Mesendoderm (in vitro differentiated cells): ENCODE data around the gene RAB6A. TPM values are rescaled to one million over a fixed set of nuclear protein-coding genes. Genes with fewer than 3 reads are reported as not detected.

Experiments
- DNase-seq: peaks from one replicate; pipeline ENCODE4 v3.0.0; 2013
- H2AK5ac ChIP-seq: 2 replicates; pipeline ENCODE4 v1.6.1; 2013; ENCODE audit warnings: low read length, inconsistent platforms
- H2BK120ac ChIP-seq: 2 replicates; pipeline ENCODE4 v1.6.1; 2013; ENCODE audit warnings: low read depth, mild to moderate bottlenecking, low read length, moderate library complexity, mixed read lengths
- H2BK15ac ChIP-seq: replicated peaks from 2 replicates; pipeline ENCODE4 v1.6.1; 2013; ENCODE audit warnings: low read depth, mild to moderate bottlenecking, moderate library complexity
- H2BK5ac ChIP-seq: 2 replicates; pipeline ENCODE4 v1.6.1; 2013; ENCODE audit warnings: low read length, inconsistent platforms
- H3K18ac ChIP-seq: 2 replicates; pipeline ENCODE4 v1.6.1; 2013; ENCODE audit warnings: mild to moderate bottlenecking, low read length, mixed read lengths
- H3K23ac ChIP-seq: one replicate; pipeline ENCODE4 v1.6.1; 2013; ENCODE audit warnings: low read length
- H3K27ac ChIP-seq: 2 replicates; pipeline ENCODE4 v1.5.1; 2013; ENCODE audit warnings: low read depth, mild to moderate bottlenecking, inconsistent platforms, low read length, moderate library complexity
- H3K27me3 ChIP-seq: 2 replicates; pipeline ENCODE4 v1.6.1; 2013; ENCODE audit warnings: low read length, control low read depth, mild to moderate bottlenecking, inconsistent platforms; ENCODE audit not compliant: insufficient read depth, poor library complexity
- H3K36me3 ChIP-seq: 2 replicates; pipeline ENCODE4 v1.6.1; 2013; ENCODE audit warnings: low read length, inconsistent platforms; ENCODE audit not compliant: control insufficient read depth, insufficient read depth
- H3K4ac ChIP-seq: one replicate; pipeline ENCODE4 v1.6.1; 2013; ENCODE audit warnings: low read depth, mild to moderate bottlenecking, low read length, moderate library complexity
- H3K4me1 ChIP-seq: 2 replicates; pipeline ENCODE4 v1.6.1; 2013; ENCODE audit warnings: low read depth, low read length, inconsistent platforms; ENCODE audit not compliant: control insufficient read depth
- H3K4me2 ChIP-seq: 2 replicates; pipeline ENCODE4 v1.6.1; 2013; ENCODE audit warnings: low read length
- H3K4me3 ChIP-seq: 2 replicates; pipeline ENCODE4 v1.5.1; 2013; ENCODE audit warnings: mild to moderate bottlenecking, low read length
- H3K56ac ChIP-seq: one replicate; pipeline ENCODE4 v1.6.1; 2013; ENCODE audit warnings: low read length
- H3K79me1 ChIP-seq: 2 replicates; pipeline ENCODE4 v1.6.1; 2013; ENCODE audit warnings: low read length, inconsistent platforms
- H3K79me2 ChIP-seq: 2 replicates; pipeline ENCODE4 v1.6.1; 2013; ENCODE audit warnings: mild to moderate bottlenecking, low read length; ENCODE audit not compliant: control insufficient read depth, insufficient read depth
- H3K9ac ChIP-seq: 2 replicates; pipeline ENCODE4 v1.6.1; 2013; ENCODE audit warnings: low read length, inconsistent platforms
- H4K5ac ChIP-seq: one replicate; pipeline ENCODE4 v1.6.1; 2013; ENCODE audit warnings: low read length
- H4K8ac ChIP-seq: one replicate; pipeline ENCODE4 v1.6.1; 2013; ENCODE audit warnings: low read depth, mild to moderate bottlenecking, control low read depth, low read length, moderate library complexity
- WGBS: extraction: QIAGEN DNeasy Blood & Tissue Kit; methylation state at CpG from one replicate; pipeline ENCODE4 v1.1.7; 2013; ENCODE audit warnings: low lambda C conversion rate, missing lambda C conversion rate; ENCODE audit not compliant: insufficient coverage; ENCODE audit errors: extremely low coverage; 5-methylcytosine and 5-hydroxymethylcytosine counted together
- polyA plus RNA-seq, 2 experiments: library from polyadenylated mRNA; stranded (reverse); fragments of 200-250 nt; gene quantifications; one replicate each; pipeline ENCODE4 v1.2.3, GENCODE V29; 2013

RAB6A gene
- polyA plus RNA-seq (2013, experiment 1 of 2), result 65.0 TPM
- 63.8 TPM for polyA plus RNA-seq (2013, experiment 2 of 2)

- Histone ChIP-seq H2AK5ac (no peak within 1 kb of the TSS), H3K4me1 (peaks cover 2% of the 10 kb centered on the region), H3K4ac (peak within 1 kb of the TSS; percentile 43), H3K79me2 (peaks cover 37% of the 10 kb centered on the region), H4K5ac (peak within 1 kb of the TSS; percentile 26), H4K8ac (no peak within 1 kb of the TSS), H3K27me3 (no peaks in the 10 kb centered on the region), H3K4me3 (peak within 1 kb of the TSS; percentile 91), H3K56ac (peak within 1 kb of the TSS; percentile 98), H3K9ac (peak within 1 kb of the TSS; percentile 82), H2BK15ac (no peak within 1 kb of the TSS), H3K79me1 (peaks cover 4% of the 10 kb centered on the region), H3K23ac (peak within 1 kb of the TSS; percentile 90), H2BK120ac (no peak within 1 kb of the TSS), H3K18ac (peak within 1 kb of the TSS; percentile 34), H3K4me2 (peak within 1 kb of the TSS; percentile 39), H3K27ac (peak within 1 kb of the TSS; percentile 92), H2BK5ac (peak within 1 kb of the TSS; percentile 78), H3K36me3 (no peaks in the 10 kb centered on the region)
- DNase-seq, result peak; percentile 100
- no CpG with 5 or more reads among the region's 74 CpGs for WGBS
These were observed at the start of gene RAB6A for GRCh38 chr11:73760679-73761402. TSS of gene RAB6A (minus strand) at chr11:73761074. CDS start at chr11:73760635, 439 bp downstream.

- no peak overlapping the region for H2BK120ac ChIP-seq
- no peaks in the 10 kb centered on the region for H3K27me3 ChIP-seq
- no peak for DNase-seq
- no peak overlapping the region for H3K4ac ChIP-seq
- no peak overlapping the region for H3K9ac ChIP-seq
- no peak overlapping the region for H4K5ac ChIP-seq
- no peak overlapping the region for H3K4me2 ChIP-seq
- no peaks in the 10 kb centered on the region for H3K36me3 ChIP-seq
- no peak overlapping the region for H3K27ac ChIP-seq
- H3K79me2 ChIP-seq, result no peaks in the 10 kb centered on the region
- no peak overlapping the region for H2AK5ac ChIP-seq
- no peak overlapping the region for H3K4me3 ChIP-seq
- no peaks in the 10 kb centered on the region for H3K4me1 ChIP-seq
- H3K18ac ChIP-seq, result no peak overlapping the region
- H3K23ac ChIP-seq, result no peak overlapping the region
- peaks cover 1% of the 10 kb centered on the region for H3K79me1 ChIP-seq
- WGBS, result no CpG with 5 or more reads among the region's 1 CpG
- H2BK5ac ChIP-seq, result no peak overlapping the region
- H2BK15ac ChIP-seq, result no peak overlapping the region
- no peak overlapping the region for H4K8ac ChIP-seq
- H3K56ac ChIP-seq, result no peak overlapping the region
These were observed 49.8 kb upstream of the RAB6A start for GRCh38 chr11:73810637-73811036.

GRCh38 chr11:73808052-73808451 lies 47.2 kb upstream of the RAB6A start:
- Histone ChIP-seq H3K79me1 (peaks cover 1% of the 10 kb centered on the region), H4K5ac (no peak overlapping the region), H3K36me3 (no peaks in the 10 kb centered on the region), H3K9ac (no peak overlapping the region), H2BK5ac (no peak overlapping the region), H2BK15ac (no peak overlapping the region), H3K27me3 (no peaks in the 10 kb centered on the region), H3K27ac (no peak overlapping the region), H3K4me1 (no peaks in the 10 kb centered on the region), H3K18ac (no peak overlapping the region), H3K4ac (no peak overlapping the region), H2BK120ac (no peak overlapping the region), H4K8ac (no peak overlapping the region), H3K23ac (no peak overlapping the region), H3K79me2 (no peaks in the 10 kb centered on the region), H2AK5ac (no peak overlapping the region), H3K4me2 (no peak overlapping the region), H3K4me3 (no peak overlapping the region), H3K56ac (no peak overlapping the region)
- DNase-seq, result no peak
- WGBS, result no CpG with 5 or more reads among the region's 1 CpG

- no peak for DNase-seq
- Histone ChIP-seq H3K4me1 (no peaks in the 10 kb centered on the region), H3K18ac (no peak overlapping the region), H3K4ac (no peak overlapping the region), H3K27ac (no peak overlapping the region), H3K4me2 (no peak overlapping the region), H3K36me3 (no peaks in the 10 kb centered on the region), H2BK120ac (no peak overlapping the region), H3K23ac (no peak overlapping the region), H3K56ac (no peak overlapping the region), H2BK15ac (no peak overlapping the region), H3K79me2 (no peaks in the 10 kb centered on the region), H4K8ac (no peak overlapping the region), H2BK5ac (no peak overlapping the region), H3K27me3 (no peaks in the 10 kb centered on the region), H3K79me1 (peaks cover 1% of the 10 kb centered on the region), H4K5ac (no peak overlapping the region), H3K4me3 (no peak overlapping the region), H3K9ac (no peak overlapping the region), H2AK5ac (no peak overlapping the region)
These were observed 43.8 kb upstream of the RAB6A start for GRCh38 chr11:73804712-73805111.

- Histone ChIP-seq H3K23ac (no peak overlapping the region), H3K9ac (no peak overlapping the region), H3K4me1 (no peaks in the 10 kb centered on the region), H3K4me3 (no peak overlapping the region), H3K27ac (no peak overlapping the region), H3K79me2 (no peaks in the 10 kb centered on the region), H2AK5ac (no peak overlapping the region), H3K56ac (no peak overlapping the region), H2BK15ac (no peak overlapping the region), H3K4ac (no peak overlapping the region), H4K8ac (no peak overlapping the region), H2BK120ac (no peak overlapping the region), H3K27me3 (no peaks in the 10 kb centered on the region), H3K79me1 (no peaks in the 10 kb centered on the region), H3K18ac (no peak overlapping the region), H2BK5ac (no peak overlapping the region), H3K36me3 (no peaks in the 10 kb centered on the region), H3K4me2 (no peak overlapping the region), H4K5ac (no peak overlapping the region)
- no CpG with 5 or more reads among the region's 1 CpG for WGBS
- DNase-seq, result no peak
These were observed 40.3 kb upstream of the RAB6A start for GRCh38 chr11:73801136-73801535.
